GM23338 (cell line): ENCODE measurements around the gene ADAT3. TPM values are rescaled to one million over a fixed set of nuclear protein-coding genes. Genes with fewer than 3 reads are reported as not detected.

Source experiments
- CREB1 ChIP-seq: fragments of 250-450 bp; sonication (Bioruptor Pico); IDR thresholded peaks from 2 replicates; pipeline ENCODE4 v1.5.0; 2020; ENCODE audit warnings: low read depth, mild to moderate bottlenecking, moderate library complexity
- JUNB ChIP-seq: IDR thresholded peaks from one replicate; pipeline ENCODE4 v1.6.1; 2016; ENCODE audit warnings: antibody characterized with exemption; ENCODE audit not compliant: unreplicated experiment
- STAT1 ChIP-seq: IDR thresholded peaks from one replicate; pipeline ENCODE4 v1.6.1; 2016; ENCODE audit warnings: antibody characterized with exemption; ENCODE audit not compliant: unreplicated experiment
- polyA plus RNA-seq: library from polyadenylated mRNA; unstranded; fragments of >200 nt; fragmentation: Nextera tagmentation; extraction: Ambion mirVana; gene quantifications from 2 replicates; pipeline ENCODE4 v1.2.1, GENCODE V29; 2016
- total RNA-seq: library from RNA; depleted of rRNA; stranded (reverse); fragments of >200 nt; shearing (Covaris generic); gene quantifications from 2 replicates; pipeline ENCODE4 v1.2.3, GENCODE V29; 2014
- TF ChIP-seq, protein P1 (sequence below): fragments of 250-450 bp; sonication (Bioruptor Pico); IDR thresholded peaks from 2 replicates; pipeline ENCODE4 v1.5.0; 2020; ENCODE audit warnings: mild to moderate bottlenecking, moderate library complexity
- TF ChIP-seq, protein P2 (sequence below): IDR thresholded peaks from one replicate; pipeline ENCODE4 v1.6.1; 2018; ENCODE audit warnings: antibody characterized with exemption; ENCODE audit not compliant: unreplicated experiment

ADAT3 gene
- total and polyA plus RNA-seq, 2 experiments from 2014 or later: 7.9 to 12.4 TPM

DNA sequence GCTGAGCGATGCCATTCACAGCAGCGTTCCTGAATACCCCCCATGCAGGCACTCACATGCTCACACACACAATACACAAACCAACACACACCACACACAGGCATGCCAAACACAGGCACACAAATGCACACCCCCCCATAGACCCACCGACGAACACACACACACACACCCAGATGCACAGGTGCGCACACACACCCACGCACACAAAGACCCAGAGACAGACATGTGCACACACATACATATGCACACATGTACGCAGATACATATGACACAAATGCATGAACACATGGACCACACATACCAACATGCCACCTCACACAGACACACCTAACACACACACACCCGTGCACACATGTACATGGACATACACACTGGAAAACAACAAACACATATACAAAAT, 28.7 kb downstream of the ADAT3 start (continued):
- TF ChIP-seq, protein P1, sequence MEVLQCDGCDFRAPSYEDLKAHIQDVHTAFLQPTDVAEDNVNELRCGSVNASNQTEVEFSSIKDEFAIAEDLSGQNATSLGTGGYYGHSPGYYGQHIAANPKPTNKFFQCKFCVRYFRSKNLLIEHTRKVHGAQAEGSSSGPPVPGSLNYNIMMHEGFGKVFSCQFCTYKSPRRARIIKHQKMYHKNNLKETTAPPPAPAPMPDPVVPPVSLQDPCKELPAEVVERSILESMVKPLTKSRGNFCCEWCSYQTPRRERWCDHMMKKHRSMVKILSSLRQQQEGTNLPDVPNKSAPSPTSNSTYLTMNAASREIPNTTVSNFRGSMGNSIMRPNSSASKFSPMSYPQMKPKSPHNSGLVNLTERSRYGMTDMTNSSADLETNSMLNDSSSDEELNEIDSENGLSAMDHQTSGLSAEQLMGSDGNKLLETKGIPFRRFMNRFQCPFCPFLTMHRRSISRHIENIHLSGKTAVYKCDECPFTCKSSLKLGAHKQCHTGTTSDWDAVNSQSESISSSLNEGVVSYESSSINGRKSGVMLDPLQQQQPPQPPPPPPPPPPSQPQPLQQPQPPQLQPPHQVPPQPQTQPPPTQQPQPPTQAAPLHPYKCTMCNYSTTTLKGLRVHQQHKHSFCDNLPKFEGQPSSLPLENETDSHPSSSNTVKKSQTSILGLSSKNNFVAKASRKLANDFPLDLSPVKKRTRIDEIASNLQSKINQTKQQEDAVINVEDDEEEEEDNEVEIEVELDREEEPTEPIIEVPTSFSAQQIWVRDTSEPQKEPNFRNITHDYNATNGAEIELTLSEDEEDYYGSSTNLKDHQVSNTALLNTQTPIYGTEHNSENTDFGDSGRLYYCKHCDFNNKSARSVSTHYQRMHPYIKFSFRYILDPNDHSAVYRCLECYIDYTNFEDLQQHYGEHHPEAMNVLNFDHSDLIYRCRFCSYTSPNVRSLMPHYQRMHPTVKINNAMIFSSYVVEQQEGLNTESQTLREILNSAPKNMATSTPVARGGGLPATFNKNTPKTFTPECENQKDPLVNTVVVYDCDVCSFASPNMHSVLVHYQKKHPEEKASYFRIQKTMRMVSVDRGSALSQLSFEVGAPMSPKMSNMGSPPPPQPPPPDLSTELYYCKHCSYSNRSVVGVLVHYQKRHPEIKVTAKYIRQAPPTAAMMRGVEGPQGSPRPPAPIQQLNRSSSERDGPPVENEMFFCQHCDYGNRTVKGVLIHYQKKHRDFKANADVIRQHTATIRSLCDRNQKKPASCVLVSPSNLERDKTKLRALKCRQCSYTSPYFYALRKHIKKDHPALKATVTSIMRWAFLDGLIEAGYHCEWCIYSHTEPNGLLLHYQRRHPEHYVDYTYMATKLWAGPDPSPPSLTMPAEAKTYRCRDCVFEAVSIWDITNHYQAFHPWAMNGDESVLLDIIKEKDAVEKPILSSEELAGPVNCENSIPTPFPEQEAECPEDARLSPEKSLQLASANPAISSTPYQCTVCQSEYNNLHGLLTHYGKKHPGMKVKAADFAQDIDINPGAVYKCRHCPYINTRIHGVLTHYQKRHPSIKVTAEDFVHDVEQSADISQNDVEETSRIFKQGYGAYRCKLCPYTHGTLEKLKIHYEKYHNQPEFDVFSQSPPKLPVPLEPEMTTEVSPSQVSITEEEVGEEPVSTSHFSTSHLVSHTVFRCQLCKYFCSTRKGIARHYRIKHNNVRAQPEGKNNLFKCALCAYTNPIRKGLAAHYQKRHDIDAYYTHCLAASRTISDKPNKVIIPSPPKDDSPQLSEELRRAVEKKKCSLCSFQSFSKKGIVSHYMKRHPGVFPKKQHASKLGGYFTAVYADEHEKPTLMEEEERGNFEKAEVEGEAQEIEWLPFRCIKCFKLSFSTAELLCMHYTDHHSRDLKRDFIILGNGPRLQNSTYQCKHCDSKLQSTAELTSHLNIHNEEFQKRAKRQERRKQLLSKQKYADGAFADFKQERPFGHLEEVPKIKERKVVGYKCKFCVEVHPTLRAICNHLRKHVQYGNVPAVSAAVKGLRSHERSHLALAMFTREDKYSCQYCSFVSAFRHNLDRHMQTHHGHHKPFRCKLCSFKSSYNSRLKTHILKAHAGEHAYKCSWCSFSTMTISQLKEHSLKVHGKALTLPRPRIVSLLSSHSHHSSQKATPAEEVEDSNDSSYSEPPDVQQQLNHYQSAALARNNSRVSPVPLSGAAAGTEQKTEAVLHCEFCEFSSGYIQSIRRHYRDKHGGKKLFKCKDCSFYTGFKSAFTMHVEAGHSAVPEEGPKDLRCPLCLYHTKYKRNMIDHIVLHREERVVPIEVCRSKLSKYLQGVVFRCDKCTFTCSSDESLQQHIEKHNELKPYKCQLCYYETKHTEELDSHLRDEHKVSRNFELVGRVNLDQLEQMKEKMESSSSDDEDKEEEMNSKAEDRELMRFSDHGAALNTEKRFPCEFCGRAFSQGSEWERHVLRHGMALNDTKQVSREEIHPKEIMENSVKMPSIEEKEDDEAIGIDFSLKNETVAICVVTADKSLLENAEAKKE (CRISPR knock-in tag): no peak
- TF ChIP-seq CREB1: no peak
- TF ChIP-seq, protein P2, sequence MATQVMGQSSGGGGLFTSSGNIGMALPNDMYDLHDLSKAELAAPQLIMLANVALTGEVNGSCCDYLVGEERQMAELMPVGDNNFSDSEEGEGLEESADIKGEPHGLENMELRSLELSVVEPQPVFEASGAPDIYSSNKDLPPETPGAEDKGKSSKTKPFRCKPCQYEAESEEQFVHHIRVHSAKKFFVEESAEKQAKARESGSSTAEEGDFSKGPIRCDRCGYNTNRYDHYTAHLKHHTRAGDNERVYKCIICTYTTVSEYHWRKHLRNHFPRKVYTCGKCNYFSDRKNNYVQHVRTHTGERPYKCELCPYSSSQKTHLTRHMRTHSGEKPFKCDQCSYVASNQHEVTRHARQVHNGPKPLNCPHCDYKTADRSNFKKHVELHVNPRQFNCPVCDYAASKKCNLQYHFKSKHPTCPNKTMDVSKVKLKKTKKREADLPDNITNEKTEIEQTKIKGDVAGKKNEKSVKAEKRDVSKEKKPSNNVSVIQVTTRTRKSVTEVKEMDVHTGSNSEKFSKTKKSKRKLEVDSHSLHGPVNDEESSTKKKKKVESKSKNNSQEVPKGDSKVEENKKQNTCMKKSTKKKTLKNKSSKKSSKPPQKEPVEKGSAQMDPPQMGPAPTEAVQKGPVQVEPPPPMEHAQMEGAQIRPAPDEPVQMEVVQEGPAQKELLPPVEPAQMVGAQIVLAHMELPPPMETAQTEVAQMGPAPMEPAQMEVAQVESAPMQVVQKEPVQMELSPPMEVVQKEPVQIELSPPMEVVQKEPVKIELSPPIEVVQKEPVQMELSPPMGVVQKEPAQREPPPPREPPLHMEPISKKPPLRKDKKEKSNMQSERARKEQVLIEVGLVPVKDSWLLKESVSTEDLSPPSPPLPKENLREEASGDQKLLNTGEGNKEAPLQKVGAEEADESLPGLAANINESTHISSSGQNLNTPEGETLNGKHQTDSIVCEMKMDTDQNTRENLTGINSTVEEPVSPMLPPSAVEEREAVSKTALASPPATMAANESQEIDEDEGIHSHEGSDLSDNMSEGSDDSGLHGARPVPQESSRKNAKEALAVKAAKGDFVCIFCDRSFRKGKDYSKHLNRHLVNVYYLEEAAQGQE: no peak
- no peak for TF ChIP-seq STAT1
- TF ChIP-seq JUNB: no peak
